ENCODE measurements around the gene SMURF1.

SMURF1 gene

DNA sequence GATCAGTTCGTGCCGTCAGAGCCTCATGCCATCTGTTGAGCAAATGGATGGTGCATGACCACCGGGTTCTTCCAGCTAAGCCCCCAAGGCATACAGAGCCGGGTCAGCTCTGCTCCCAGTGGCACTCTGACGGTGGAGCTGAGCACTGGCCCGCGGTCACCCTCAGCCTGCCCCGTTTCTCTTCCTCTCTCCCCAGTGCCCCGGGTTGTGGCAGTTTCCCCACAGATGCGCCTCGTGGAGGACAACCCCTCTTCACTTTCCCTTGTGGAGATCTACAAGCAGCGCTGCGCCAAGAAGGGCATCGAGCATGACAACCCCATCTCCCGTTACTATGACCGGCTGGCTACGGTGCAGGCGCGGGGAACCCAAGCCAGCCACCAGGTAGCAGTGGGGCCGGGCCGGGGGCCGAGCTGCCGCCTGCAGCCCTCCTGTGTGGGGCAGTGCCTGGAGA lies 135.7 kb downstream of the SMURF1 start:
- H3K4me3 ChIP-seq (ENCODE audit: low read depth, low read length) = no peak overlapping the region

DNA sequence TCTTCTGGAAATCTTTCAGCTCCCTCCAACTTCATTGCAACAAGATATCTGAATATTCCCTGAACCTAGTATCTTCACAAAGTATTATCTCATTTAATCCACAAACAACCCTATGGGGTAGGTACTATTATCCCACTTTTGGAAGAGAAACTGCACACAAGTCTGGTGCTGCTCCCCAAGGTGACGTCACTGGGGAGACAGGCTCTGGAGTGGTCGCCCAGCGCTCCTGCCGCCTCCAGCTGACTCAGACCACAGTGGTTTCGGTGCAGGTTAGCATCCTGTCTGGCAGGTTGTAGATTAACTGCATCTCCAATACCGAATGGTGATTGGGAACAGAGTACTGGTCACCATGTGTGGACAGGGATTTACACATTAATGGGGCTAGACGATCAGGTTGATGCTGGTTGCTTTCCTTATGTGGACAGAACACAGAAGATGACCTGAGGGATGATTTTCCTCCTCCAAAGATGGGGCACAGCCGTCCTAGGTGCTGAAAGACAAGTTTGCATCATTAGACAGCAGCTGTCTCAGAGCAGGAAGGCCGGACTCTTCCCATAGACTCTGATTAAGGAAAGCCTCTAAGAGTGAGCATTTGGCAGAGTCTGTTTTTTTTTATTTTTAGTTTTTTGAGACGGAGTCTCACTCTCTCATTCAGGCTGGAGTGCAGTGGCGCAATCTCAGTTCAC lies 137.0 kb downstream of the SMURF1 start:
- H3K4me3 ChIP-seq (ENCODE audit: low read depth, low read length) = no peak overlapping the region

GRCh38 chr7:99005776-99006175 lies 138.1 kb downstream of the SMURF1 start:
- H3K4me3 ChIP-seq (ENCODE audit: low read depth, low read length) = no peak overlapping the region

DNA sequence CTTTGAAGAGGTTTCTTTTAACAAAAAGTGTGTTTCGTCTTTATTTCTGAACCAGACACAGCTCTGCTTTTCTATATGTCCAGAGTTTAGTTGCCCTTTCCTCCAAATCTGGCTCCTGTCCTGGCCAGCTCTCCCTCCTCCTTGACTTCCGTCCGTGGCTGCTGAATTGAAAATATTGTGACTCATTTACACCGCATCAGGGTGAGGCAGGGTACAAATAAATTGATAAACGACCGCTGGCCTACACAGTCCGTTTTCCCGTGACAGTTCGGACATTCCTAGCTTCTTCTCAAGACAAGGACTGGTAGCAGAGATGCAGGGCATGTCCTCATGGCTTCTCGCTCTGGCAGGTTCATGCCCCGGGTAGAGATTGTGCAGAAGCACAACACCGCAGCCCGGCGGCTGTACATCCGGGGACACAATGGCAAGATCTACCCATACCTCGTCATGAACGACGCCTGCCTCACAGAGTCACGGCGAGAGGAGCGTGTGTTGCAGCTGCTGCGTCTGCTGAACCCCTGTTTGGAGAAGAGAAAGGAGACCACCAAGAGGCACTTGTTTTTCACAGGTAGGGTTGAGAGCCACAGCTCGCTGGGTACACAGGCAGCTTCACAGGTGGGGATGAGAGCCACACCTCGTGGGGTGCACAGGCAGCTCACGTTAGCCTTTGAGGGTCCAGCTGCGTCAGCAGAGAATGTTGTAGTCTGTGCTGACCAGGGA lies 139.0 kb downstream of the SMURF1 start:
- no peak overlapping the region for H3K4me3 ChIP-seq (ENCODE audit: low read depth, low read length)

DNA sequence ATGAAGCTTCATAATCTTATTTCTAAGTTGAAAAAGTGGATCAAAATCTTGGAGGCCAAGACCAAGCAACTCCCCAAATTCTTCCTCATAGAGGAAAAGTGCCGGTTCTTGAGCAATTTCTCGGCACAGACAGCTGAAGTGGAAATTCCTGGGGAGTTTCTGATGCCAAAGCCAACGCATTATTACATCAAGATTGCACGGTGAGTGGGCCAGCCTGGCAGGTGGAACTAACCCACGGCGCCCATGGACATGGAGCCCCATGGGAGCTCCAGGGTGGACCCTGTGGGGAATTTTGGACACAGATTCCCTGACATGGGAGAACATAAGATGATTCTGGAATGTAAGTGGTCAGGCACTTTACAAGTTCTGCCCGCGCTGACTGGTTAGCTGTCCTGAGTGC lies 139.7 kb downstream of the SMURF1 start:
- no peak overlapping the region for H3K4me3 ChIP-seq (ENCODE audit: low read depth, low read length)

GRCh38 chr7:99003419-99003818 lies 140.5 kb downstream of the SMURF1 start:
- H3K4me3 ChIP-seq (ENCODE audit: low read depth, low read length) = no peak overlapping the region

- no peak overlapping the region for H3K4me3 ChIP-seq (ENCODE audit: low read depth, low read length)
Measured at GRCh38 chr7:99002827-99003212, 141.1 kb downstream of the SMURF1 start.

DNA sequence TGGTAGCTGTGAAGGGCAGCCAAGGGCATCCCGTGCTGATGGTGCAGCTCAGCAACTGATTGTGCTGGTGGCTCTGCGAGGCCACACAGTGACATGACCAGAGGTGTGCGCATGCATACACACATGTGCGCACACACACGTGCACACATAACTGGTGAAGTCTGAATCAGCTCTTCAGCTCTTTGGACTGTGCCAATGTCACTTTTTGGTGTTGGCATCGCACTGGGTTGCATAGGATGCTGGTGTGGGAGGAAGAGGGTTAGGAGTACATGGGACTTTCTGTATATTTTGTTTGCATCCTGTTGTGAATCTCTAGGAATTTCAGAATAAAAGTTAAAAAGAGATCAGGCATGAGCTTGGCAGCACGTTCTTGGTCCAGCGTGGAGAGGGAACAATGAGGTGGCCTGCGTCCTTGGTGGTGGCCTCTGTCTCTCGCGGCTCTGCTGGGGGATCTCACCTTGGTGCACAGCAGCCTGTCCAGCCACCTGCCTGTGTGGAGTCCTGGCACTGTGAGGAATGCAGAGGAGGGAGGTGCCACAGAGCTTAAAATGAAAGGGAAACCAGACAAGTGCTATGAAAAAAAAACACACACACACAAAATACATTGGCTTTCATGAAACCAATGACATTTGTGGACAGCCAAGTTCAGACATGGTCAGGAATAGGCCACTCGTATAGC lies 141.6 kb downstream of the SMURF1 start:
- H3K4me3 ChIP-seq (ENCODE audit: low read depth, low read length) = no peak overlapping the region

- H3K4me3 ChIP-seq (ENCODE audit: low read depth, low read length) = no peak overlapping the region
Measured at GRCh38 chr7:99001482-99002147, 142.3 kb downstream of the SMURF1 start.

DNA sequence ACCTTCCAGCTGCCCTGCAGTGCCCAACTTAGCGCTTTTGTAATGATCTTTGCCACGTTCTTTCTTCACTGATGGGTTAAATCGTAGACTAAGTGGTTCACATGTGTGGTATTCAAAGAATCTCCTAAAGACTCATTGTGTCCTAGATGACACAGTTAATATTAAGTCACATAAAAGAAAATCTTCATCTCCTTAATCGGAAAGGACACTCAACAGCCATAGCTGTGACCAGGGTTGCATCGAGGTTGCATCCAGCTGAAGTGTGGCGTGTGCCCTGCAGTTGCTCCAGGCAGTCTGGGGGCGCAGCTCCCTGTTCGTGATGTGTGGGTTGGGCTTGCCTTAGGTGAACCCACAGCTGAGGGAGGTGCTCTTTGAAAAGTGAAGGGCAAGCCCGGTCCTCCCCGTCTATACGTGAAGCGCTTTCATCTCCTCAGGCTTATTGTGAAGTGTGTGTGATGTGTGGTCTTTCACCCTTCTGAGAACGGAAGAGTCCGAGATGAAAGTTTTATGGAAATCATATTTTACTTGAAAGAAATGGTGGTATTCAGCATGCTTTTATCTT lies 142.9 kb downstream of the SMURF1 start:
- no peak overlapping the region for H3K4me3 ChIP-seq (ENCODE audit: low read depth, low read length)

DNA sequence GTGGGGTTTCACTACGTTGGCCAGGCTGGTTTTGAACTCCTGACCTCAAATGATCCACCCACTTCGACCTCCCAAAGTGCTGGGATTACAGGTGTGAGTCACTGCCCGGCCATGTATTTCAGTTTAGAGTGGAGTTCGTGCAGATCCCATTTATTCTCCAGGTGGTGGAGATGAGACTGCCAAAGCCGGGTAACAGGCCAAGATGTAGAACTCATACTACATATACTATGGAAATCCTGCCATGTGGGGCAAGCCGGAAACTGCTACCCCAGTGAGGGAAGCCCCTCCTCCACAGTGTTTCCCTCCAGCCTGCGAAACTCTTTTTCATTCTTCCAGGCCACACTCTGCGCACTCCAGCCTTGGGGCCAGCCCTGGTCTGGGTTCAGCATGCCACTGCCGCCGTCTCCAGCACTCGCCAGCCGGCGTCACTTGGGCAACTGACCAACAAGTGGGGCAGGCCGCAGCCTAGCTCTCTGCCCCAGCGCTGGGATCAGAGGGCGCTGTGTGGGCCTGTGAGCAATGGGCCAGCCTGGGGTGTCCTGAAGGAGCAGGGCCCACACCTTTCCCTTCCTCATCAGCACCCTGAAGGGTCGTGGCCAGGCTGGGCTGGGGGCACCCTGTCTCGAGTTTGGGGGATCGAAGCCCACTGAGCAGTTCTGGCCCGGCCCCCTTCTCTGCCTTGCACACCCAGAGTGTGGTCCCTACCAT lies 143.6 kb downstream of the SMURF1 start:
- no peak overlapping the region for H3K4me3 ChIP-seq (ENCODE audit: low read depth, low read length)

GRCh38 chr7:98998821-98999725 lies 144.8 kb downstream of the SMURF1 start:
- no peak overlapping the region for H3K4me3 ChIP-seq (ENCODE audit: low read depth, low read length)

DNA sequence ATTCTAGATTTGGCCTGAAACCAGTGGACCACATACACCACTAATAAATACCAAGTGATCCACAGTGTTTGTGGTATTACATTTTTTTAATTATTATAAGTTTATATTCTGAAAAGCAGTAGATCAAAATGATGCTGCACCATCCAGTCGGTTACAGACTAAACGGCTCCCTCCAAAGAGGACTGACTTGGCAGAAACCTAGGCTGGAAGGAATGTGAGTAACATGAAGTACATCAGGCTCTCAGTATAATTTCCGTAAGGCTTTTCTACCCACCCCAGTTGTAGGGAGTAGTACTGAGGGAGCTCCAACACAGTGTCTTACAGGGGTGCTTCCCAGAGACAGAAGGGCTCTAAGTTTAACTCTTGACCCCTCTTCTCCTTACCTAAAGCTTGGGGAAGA lies 146.1 kb downstream of the SMURF1 start:
- H3K4me3 ChIP-seq (ENCODE audit: low read depth, low read length) = no peak overlapping the region

- H3K4me3 ChIP-seq (ENCODE audit: low read depth, low read length) = no peak overlapping the region
Measured at GRCh38 chr7:98996150-98996552, 147.8 kb downstream of the SMURF1 start.

DNA sequence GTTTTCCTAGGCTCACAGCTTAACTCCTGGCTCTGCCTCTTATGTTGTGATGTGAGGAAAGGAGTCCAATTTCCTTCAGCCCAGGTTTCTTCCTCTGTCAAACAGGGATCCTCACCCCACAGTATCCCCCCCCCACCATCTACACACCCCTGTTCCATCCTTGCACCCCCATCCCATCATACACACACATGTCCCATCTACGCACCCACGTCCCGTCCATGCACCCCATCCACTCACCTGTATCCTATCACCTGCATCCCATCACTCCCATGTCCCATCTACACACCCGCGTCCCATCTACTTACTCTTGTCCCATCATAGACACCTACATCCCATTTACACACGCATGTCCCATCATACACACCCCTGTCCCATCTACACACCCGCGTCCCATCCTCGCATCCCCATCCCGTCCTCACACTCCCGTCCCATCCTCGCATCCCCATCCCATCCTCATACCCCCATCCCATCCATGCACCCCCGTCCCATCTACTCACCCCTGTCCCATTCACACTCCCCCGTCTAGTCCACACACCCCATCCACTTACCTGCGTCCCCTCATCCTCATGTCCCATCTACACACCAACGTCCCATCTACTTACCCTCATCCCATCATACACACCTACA lies 148.3 kb downstream of the SMURF1 start:
- H3K4me3 ChIP-seq (ENCODE audit: low read depth, low read length) = no peak overlapping the region

DNA sequence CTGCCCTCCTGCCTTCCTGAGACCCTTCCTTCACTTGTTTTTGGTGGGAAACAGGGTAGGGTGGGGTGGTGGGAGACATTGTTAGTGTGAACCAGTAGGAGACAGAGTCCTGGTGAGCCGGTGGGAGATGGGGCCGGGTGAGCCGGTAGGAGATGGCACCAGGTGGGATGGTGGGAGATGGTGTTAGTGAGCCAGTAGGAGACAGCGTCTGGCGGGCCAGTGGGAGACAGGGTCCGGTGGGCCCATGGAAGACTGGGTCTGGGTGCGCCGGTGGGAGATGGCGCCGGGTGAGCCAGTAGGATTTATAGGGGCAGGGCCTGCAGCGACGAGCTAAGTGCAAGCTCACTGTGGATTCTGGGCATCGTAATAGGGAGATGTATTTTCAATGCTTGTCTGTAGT lies 148.8 kb downstream of the SMURF1 start:
- no peak overlapping the region for H3K4me3 ChIP-seq (ENCODE audit: low read depth, low read length)

GRCh38 chr7:98994046-98994944 lies 149.6 kb downstream of the SMURF1 start:
- H3K4me3 ChIP-seq (ENCODE audit: low read depth, low read length) = no peak overlapping the region

Data from iPS-11a (cell line).